Epidermal melanocyte (primary cell): ENCODE results near the gene CYTH1.
A peak's percentile ranks its signal among the peaks of the same experiment; 100 is the strongest.

Experiments
- DNase-seq: peaks from one replicate; pipeline ENCODE4 v3.0.0; 2011; ENCODE audit warnings: low spot score; ENCODE audit not compliant: insufficient read length

Gene CYTH1, protein sequence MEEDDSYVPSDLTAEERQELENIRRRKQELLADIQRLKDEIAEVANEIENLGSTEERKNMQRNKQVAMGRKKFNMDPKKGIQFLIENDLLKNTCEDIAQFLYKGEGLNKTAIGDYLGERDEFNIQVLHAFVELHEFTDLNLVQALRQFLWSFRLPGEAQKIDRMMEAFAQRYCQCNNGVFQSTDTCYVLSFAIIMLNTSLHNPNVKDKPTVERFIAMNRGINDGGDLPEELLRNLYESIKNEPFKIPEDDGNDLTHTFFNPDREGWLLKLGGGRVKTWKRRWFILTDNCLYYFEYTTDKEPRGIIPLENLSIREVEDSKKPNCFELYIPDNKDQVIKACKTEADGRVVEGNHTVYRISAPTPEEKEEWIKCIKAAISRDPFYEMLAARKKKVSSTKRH

DNA sequence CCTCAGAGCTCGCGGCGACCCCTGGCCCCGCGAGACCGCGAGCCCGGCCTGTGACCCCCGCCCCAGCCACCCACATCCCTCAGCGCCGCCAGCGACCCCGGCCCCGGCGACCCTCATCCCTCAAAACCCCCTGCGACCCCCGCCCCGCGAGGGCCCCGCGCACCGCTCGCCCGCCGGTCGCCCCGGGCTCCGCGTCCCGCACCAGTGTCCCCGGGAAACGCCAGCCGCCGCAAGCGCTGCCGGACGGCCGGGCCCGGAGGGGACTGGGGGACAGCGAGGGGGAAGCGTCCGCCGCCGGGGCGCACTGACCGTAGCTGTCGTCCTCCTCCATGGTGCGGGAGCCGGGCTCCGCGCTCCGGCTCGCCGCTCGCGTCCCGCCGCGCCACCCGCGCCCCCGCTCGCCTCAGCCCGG, at the start of gene CYTH1:
Gene CYTH1 (minus strand): TSS at position 381 of the 412 bp plus-strand sequence. CDS start 50 bp downstream, at position 331.
- no peak for DNase-seq

DNA sequence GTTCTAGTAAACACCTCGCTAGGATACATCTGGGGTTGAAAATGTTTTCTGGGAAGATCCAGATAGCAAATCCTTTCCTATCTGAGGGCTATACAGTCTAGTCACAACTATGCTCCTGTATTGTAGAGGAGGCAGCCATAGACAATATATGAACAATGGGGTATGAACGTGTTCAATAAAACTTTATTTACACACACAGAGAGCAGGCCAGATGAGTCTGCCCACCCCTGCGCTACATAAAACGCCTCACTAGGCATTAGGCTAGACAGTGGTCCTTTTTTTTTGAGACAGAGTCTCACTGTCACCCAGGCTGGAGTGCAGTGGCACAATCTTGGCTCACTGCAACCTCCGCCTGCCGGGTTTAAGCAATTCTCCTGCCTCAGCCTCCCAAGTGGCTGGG, 47.4 kb upstream of the CYTH1 start:
- no peak for DNase-seq

GRCh38 chr17:78828470-78829185, 46.6 kb upstream of the CYTH1 start:
- no peak for DNase-seq

DNA sequence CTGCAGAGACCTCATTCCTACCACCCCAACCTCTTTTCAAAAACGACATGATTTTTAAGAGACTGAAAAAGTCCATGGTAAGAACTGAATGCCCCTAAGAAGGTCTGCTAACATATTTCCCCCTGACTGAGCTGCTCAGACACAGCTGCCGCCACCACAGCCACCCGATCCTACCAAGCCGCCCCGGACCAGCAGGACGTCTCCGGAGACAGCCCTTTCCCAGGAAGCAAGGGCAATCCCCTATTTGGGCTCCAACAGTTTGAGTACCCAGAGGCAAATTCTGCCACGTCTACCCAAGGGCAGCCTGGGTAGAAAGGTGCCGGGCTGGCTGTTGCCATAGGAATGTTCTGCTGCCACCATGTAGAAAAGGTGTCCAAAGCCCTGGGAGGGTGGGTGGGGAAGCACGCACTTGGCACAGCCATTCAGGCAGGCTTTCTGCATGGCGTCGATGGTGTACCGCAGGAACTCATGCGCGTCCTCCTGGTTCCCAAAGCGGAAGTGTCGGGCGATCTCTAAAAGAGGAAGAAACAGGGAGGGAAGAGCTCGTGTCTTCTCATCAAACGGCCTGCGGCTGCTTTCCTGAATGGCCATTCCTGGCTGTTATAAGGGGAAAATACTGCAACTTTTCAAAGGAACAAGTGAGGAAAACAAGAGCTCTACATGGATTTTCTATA, 44.9 kb upstream of the CYTH1 start:
- DNase-seq, result no peak

GRCh38 chr17:78826421-78826820, 44.3 kb upstream of the CYTH1 start:
- DNase-seq, result no peak

DNA sequence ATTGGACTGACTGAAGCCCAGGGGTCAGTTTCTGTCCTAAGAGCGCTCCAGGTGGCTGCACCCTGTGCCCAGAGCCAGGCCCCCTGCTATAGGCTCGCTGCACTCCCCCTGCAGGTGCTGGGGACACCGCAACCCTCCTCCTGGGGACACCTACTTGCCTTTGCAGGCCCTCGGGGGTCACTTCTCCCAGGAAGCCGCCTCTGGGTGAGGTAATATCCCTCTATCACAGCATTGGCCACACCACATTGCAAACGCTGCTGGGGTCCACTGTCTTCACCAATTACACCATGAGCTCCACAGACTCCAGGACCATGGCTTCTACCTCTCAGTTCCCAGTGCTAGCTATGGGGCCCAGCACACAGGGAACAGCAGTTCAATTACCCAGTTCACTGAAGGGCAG, 43.6 kb upstream of the CYTH1 start:
- no peak for DNase-seq

GRCh38 chr17:78824240-78824639, 42.2 kb upstream of the CYTH1 start:
- DNase-seq, result no peak

DNA sequence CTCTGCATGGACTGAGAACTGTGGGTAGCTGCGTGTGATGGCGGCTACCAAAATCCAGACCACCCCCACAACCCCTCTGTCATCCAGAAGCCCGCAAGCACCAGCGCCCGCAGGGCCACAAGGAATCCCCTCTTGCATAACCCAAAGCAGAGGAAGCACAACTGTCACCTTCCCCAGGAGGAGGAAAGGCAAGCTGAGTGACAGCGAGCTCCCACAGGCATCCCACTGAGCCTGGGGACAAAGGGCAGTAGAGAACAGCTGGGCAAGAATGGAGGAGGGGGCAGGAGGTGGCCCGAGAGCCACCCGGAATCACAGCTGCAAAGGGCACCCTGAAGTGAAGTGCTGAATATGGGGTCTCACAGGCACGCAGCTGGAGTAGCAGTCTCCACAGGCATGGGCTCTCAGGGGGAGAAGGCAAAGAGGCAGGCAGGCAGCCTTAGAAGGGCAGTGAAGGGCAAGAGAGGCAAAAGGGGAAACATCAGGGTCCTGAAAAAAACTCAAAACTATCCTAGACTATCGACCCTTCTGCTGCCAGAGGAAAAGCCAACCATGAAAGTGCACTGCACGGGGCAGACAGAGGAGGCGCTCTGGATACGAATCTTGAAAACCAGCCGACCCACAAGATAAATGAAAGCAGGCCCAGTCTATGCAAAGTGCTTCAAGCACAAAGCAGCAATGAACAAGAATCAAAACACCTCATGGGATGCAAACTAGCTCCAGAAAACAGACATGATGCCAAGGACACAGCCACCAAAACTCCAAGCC, 41.4 kb upstream of the CYTH1 start:
- no peak for DNase-seq

DNA sequence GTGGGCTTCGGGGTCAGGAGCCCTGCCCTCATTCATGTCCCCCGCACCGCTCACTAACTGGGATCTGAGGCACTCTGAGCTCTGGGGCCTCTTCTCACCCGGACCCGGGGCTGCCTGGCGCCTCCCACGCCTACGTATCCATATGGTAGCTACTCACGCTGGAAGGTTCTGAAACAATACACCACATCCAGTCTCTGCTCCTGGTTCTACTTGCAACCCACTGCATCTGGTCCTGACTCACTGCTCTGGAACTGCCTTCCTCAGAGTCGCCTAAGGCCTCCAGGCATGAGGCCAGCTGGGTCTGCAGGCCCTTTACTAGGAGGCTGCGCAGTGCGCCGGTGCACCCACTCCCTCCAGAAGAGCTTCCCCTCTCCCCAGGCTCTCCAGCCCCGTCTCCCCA, 40.5 kb upstream of the CYTH1 start:
- peak; percentile 87 for DNase-seq

- DNase-seq, result no peak
Observed at GRCh38 chr17:78821961-78822360, 39.9 kb upstream of the CYTH1 start.

GRCh38 chr17:78820841-78821240, 38.8 kb upstream of the CYTH1 start:
- DNase-seq, result no peak

DNA sequence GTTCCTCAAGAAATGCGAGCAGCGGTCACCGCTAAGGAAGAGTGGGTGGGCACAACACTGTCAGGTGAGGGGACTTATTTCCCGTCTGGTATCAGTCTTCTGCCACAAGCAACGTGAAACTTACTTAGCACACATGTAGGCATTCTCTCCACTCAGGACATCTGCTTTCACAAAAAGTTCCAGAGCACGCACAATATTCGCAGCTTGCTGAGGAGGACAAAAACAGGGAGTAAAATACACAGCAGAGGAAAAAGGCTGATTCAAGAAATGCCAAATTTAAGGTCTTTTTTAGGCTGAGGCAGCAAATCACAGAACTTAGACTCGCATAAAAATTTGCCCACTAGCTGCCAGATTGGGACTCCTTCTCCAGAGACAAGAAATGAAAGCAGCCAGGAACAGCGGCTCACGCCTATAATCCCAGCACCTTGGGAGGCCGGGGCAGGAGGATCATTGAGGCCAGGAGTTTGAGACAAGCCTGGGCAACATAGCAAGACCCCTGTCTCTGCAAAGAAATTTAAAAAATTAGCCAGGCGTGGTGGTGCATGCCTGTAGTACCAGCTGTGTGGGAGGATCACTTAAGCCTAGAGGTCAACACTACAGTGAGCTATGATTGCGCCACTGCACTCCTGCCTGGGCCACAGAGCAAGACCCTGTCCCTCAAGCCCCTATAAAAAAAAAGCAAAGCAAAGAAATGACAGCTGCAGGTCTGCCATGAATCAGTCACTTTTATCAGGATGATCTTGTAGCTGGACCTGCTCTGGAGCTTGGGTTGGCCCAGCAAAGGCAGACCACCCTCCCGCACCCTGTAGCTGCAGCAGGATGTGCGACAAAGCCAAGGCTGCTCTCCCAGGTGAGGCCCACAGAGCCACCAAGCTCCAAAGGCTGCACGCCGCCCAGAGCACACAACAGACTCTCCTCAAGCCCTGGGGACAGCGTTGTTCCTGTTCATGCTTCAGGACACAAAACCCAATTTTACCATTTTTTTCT, 38.0 kb upstream of the CYTH1 start:
- DNase-seq, result no peak

DNA sequence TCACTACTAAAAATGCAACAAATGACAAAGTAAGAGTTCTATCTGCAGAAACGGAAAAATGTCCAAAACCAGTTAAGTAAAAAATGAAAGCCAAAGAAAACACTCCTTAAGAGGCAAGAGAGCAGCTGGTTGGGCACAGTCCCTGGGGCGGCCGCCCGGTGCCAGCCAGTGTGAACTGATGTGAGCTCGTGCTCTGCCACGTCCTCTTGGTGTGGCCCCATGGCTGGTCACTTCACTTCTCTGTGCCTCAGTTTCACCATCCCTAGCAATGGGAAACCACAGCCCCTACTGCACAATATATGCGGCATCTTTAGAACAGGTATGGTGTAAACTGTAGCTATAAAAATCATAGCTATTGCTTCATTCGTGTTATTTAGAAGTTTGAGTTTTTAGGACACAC, 37.3 kb upstream of the CYTH1 start:
- DNase-seq, result no peak

- no peak for DNase-seq
Observed at GRCh38 chr17:78818932-78819331, 36.9 kb upstream of the CYTH1 start.

DNA sequence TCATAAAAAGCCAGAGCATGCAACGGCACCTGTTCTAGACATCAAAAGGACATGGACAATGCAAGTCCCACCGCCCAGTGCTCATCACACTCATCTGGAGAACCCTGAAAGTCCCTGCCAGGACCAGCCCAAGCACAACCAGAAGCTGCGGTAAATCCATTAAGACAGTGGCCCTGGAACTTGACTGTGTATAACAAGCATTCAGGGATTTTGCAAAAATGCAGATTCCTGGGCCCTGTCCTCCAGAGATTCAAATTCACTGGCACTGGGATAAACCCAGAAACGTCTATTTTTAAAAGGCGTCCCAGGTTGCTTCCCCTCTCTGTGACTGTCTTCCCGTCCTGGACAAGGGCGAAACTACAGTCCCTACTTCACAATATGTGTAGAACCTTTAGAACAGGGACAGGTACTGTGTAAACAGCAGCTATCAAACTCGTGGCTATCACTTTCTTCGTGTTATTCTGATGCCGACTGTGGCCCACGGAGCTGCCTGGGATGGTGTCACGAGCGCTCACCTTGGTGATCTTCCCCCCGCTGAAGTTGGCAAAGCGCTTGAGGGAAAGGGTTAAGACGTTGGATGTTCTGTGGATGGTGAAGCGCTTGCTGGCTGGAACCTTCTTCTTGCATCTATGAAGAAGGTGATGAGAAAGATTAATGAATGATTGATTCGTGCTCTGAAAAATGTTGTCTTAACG, 36.2 kb upstream of the CYTH1 start:
- DNase-seq, result no peak

GRCh38 chr17:78817123-78817522, 35.0 kb upstream of the CYTH1 start:
- DNase-seq, result no peak

DNA sequence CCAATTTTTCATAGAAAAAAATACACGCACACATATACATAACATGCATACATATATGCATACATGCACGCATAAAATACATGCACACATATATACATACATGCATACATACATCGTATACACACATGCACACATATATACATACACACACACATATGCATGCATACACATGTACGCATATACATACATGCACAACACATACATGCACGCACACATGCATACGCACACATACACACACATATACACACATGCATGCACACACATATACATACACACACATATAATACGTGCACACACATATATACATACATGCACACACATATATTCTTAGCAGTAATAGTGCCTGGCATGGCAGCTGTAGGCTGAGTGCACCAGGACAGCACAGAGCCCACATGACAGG, 33.6 kb upstream of the CYTH1 start:
- DNase-seq, result no peak

GRCh38 chr17:78812855-78813254, 30.8 kb upstream of the CYTH1 start:
- DNase-seq, result no peak

- no peak for DNase-seq
Observed at GRCh38 chr17:78808163-78808562, 26.1 kb upstream of the CYTH1 start.

DNA sequence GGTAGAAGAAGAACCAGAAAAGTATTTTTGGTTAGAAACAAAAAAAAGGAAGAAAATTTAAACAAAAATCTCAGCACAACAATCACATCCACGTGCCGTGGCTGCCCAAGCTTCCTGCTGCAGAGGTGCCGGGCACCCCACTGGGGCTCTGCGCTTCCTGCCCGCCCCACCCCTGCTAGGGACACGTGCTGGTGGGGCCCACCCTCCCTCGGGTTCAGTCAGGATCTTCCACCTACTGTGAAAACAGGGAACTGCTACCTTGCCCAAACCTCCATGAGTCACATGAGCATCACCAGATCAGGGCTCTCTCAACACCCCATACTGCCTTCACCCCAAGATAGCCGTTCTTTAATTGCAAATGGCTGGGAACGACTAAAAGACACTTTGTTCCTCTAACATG, 24.4 kb upstream of the CYTH1 start:
- no peak for DNase-seq
